ENCODE measurements around the gene CHMP4B. TPM values are rescaled to one million over a fixed set of nuclear protein-coding genes. Genes with fewer than 3 reads are reported as not detected.

CHMP4B gene
- total RNA-seq, 2 experiments from 2014 or later = 82.0 to 82.9 TPM

GRCh38 chr20:33796907-33797544 is 14.1 kb upstream of the CHMP4B start:
- Mint-ChIP-seq H3K27ac (no peak overlapping the region), H3K4me1 (ENCODE audit: low read depth) (no peaks in the 10 kb centered on the region), H3K27me3 (no peaks in the 10 kb centered on the region), H3K9me3 (no peaks in the 10 kb centered on the region), H3K36me3 (ENCODE audit: low read depth) (no peaks in the 10 kb centered on the region), H3K4me3 (no peak overlapping the region)
- POLR2A ChIA-PET = no interaction called here
- CTCF ChIA-PET = no interaction called here
- DNase-seq (no peak), ATAC-seq (no peak)
- TF ChIP-seq CTCF (IDR thresholded peaks at IDR 0.05) = no peak
- intact Hi-C loops (cut with micrococcal nuclease) = no loop called here

GRCh38 chr20:33798444-33798843 is 12.7 kb upstream of the CHMP4B start:
- CTCF ChIA-PET = interaction anchor here (0.6 kb wide), 1 partner anchor 115 kb away, joined by 3 read pairs; no protein-coding TSS in a partner anchor
- ATAC-seq = no peak

GRCh38 chr20:33803921-33804337 is 7.2 kb upstream of the CHMP4B start:
- POLR2A ChIA-PET = interaction anchor here (0.7 kb wide), 1 partner anchor 84 kb away, joined by 3 read pairs; the partner anchor contains the start of gene PXMP4
- Mint-ChIP-seq H3K4me3 (no peak overlapping the region), H3K9me3 (no peaks in the 10 kb centered on the region), H3K27me3 (no peaks in the 10 kb centered on the region), H3K36me3 (ENCODE audit: low read depth) (no peaks in the 10 kb centered on the region), H3K4me1 (ENCODE audit: low read depth) (no peaks in the 10 kb centered on the region), H3K27ac (no peak overlapping the region)
- DNase-seq (no peak), ATAC-seq (no peak)
- CTCF ChIA-PET = interaction anchor here (2.0 kb wide), 1 partner anchor 12 kb away, joined by 9 read pairs; no protein-coding TSS in a partner anchor
- no peak for TF ChIP-seq CTCF (IDR thresholded peaks at IDR 0.05)
- intact Hi-C loops (cut with micrococcal nuclease) = no loop called here

More at GRCh38 chr20:33798444-33798843, 12.7 kb upstream of the CHMP4B start:
- Mint-ChIP-seq H3K4me3 (no peak overlapping the region), H3K36me3 (ENCODE audit: low read depth) (no peaks in the 10 kb centered on the region), H3K27me3 (no peaks in the 10 kb centered on the region), H3K27ac (no peak overlapping the region), H3K9me3 (no peaks in the 10 kb centered on the region), H3K4me1 (ENCODE audit: low read depth) (no peaks in the 10 kb centered on the region)
- no peak for DNase-seq
- POLR2A ChIA-PET = no interaction called here
- TF ChIP-seq CTCF (IDR thresholded peaks at IDR 0.05) = no peak
- intact Hi-C loops (cut with micrococcal nuclease) = no loop called here

GRCh38 chr20:33808388-33808787 is 2.8 kb upstream of the CHMP4B start:
- DNase-seq = no peak
- ChIA-PET POLR2A (no interaction called here), CTCF (no interaction called here)
- peaks cover 10% of the 10 kb centered on the region for H3K4me1 Mint-ChIP-seq (ENCODE audit: low read depth)
- H3K27ac Mint-ChIP-seq = no peak overlapping the region
- TF ChIP-seq CTCF (IDR thresholded peaks at IDR 0.05) = no peak
- no peaks in the 10 kb centered on the region for H3K27me3 Mint-ChIP-seq
- no peaks in the 10 kb centered on the region for H3K9me3 Mint-ChIP-seq
- intact Hi-C loops (cut with micrococcal nuclease) = no loop called here
- no peak for ATAC-seq
- peaks cover 17% of the 10 kb centered on the region for H3K36me3 Mint-ChIP-seq (ENCODE audit: low read depth)
- H3K4me3 Mint-ChIP-seq = no peak overlapping the region

- ATAC-seq (no peak), DNase-seq (no peak)
- no peak overlapping the region for H3K27ac Mint-ChIP-seq
- no peak for TF ChIP-seq CTCF (IDR thresholded peaks at IDR 0.05)
- H3K9me3 Mint-ChIP-seq = no peaks in the 10 kb centered on the region
- peaks cover 30% of the 10 kb centered on the region for H3K36me3 Mint-ChIP-seq (ENCODE audit: low read depth)
- ChIA-PET POLR2A (interaction anchor here (1.0 to 2.3 kb wide), 2 partner anchors 18 to 78 kb away, joined by 3 to 9 read pairs; partner anchors contain the start of gene ZNF341), CTCF (interaction anchor here (1.2 to 3.9 kb wide), 3 partner anchors 9 to 18 kb away, joined by 3 to 20 read pairs (median 4); no protein-coding TSS in a partner anchor)
- H3K4me3 Mint-ChIP-seq = no peak overlapping the region
- H3K27me3 Mint-ChIP-seq = no peaks in the 10 kb centered on the region
- intact Hi-C loops (cut with micrococcal nuclease) = no loop called here
- peaks cover 29% of the 10 kb centered on the region for H3K4me1 Mint-ChIP-seq (ENCODE audit: low read depth)
Measured at GRCh38 chr20:33810259-33810658, 889 bp upstream of the CHMP4B start.

Data from activated CD8-positive, alpha-beta T cell treated with anti-CD3 and anti-CD28 coated beads for 36 hours (primary cell).